Measurements from ENCODE around the gene DGUOK. TPM values are rescaled to one million over a fixed set of nuclear protein-coding genes. Genes with fewer than 3 reads are reported as not detected.

DGUOK gene
- total RNA-seq, 1 donor from 2014 or later = 40.8 TPM

DNA sequence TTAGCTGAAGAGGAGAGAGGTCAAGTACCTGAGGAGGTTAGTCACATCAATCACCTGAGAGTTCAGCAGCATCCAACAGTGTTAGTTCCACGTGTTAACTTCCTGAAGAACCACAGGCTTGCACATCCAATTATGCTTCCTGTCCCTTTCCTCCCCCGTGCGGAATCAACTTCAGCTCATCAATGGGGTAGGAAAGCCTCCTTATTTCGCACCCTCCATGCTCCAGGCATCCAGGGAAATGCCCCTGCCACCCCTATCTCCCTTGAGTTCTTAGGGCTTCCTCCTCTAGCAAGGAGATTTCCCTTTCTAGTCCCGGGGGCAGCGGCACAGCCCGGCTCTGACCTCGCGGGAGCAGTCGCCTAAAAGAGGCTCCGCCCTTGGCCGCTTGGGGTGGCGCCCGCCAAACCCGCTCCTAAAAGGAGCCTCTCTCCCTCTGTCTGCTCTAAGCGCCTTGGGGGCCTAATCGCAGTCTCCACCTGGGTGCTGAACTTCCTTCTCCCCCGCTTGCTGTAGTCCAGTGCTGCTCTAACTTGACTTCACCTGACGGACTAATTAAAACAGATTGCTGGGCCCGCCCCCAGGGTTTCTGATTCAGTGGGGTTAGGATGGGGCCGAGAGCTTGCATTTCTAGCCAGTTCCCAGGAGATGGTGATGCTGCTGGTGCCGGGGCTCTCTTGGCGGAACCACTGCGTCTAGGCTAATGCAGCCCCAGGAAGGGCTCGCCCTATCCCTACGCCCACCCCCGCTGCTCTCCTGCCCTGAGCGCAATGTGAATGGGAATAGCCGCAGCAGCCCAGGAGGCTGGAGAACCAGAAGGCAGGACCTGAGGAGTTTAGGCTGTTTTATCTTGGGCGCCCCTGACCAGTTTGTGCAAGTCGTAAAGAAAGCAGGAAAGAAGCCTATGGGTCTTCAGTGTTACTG is 54.7 kb downstream of the DGUOK start:
- FAIRE-seq (no peak), DNase-seq (ENCODE audit: low read depth) (peak; percentile 79)
- Histone ChIP-seq H3K27me3 (ENCODE audit: control insufficient read depth, insufficient read depth, low read length) (no peaks in the 10 kb centered on the region), H3K4me3 (ENCODE audit: low read depth, low read length) (peak overlapping the region; percentile 36), H3K36me3 (ENCODE audit: control insufficient read depth, insufficient read depth, low read length) (peaks cover 3% of the 10 kb centered on the region)
- TF ChIP-seq, protein P1, sequence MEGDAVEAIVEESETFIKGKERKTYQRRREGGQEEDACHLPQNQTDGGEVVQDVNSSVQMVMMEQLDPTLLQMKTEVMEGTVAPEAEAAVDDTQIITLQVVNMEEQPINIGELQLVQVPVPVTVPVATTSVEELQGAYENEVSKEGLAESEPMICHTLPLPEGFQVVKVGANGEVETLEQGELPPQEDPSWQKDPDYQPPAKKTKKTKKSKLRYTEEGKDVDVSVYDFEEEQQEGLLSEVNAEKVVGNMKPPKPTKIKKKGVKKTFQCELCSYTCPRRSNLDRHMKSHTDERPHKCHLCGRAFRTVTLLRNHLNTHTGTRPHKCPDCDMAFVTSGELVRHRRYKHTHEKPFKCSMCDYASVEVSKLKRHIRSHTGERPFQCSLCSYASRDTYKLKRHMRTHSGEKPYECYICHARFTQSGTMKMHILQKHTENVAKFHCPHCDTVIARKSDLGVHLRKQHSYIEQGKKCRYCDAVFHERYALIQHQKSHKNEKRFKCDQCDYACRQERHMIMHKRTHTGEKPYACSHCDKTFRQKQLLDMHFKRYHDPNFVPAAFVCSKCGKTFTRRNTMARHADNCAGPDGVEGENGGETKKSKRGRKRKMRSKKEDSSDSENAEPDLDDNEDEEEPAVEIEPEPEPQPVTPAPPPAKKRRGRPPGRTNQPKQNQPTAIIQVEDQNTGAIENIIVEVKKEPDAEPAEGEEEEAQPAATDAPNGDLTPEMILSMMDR (IDR thresholded peaks at IDR 0.05; ENCODE audit: insufficient read depth, low read length, severe bottlenecking) = no peak

DNA sequence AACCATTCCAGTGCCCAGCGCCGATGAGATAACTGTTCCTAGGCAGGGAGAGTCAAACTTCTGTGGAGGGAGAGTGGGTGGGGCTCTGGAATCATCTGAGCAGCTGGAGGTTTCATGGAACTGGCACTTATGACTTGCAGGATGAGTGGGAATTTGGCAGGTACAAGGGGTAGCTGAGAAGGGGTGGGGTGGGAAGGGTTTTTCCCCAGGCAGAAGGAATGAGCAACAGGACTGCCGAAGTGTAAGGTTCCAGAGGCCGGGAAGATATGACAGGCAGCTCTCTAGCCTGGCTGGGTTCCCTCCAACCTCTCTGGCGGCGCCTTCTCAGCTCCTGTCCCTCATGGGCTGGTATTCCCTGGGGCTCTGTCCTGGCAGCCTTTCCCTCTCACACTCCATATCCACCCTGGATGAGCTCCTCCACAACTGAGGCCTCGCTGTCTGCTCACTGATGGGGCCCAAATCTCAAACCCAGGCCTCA is 55.5 kb downstream of the DGUOK start:
- FAIRE-seq = no peak

DNA sequence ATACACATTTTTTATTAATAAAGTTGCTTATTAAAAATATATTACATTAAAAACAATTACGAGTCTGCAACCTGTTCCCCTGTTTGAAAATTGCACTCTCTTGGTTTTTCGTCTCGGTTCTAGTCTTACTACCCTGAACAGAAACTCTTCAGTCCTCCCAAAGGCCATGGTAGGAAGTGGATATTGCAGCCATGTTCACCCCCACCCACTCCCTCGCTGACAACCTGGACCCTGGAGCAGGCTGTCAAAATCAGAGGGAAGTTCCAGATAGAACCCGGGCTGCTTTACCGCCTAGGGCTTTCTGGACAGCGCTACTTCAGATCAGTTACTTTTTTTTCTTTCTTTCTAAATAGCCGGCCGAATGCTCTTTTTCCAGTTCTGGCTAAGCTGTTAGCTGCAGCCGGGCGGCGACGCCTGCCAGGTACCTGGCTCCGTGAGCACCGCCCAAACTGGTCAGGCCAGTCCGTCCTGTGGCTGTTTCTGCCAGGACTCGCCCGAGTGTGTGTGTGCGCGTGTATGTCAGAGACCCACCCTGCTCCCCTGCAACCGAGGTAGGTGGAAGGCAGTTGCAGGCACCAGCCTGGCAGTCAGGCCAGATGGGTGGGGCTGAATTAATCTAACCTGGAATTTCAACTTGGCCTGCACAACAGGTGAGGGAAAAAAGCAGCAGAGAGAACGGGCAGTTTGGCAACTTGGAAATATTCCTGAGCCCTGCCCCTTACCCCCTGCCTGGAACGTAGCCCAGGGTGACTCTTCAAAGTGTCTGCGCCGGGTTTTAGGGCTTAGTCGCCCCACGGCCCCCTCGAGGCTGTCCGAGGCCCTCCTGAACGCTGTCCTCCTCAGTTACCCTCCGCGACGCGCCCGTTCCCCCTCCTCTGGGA is 56.9 kb downstream of the DGUOK start:
- FAIRE-seq = peak; percentile 18
- no peaks in the 10 kb centered on the region for H3K27me3 ChIP-seq (ENCODE audit: control insufficient read depth, insufficient read depth, low read length)
- DNase-seq (ENCODE audit: low read depth) = peak; percentile 98
- H3K4me3 ChIP-seq (ENCODE audit: low read depth, low read length) = peak overlapping the region; percentile 72
- TF ChIP-seq, protein P1 (IDR thresholded peaks at IDR 0.05; ENCODE audit: insufficient read depth, low read length, severe bottlenecking) = peak; percentile 0
- H3K36me3 ChIP-seq (ENCODE audit: control insufficient read depth, insufficient read depth, low read length) = peaks cover 3% of the 10 kb centered on the region

More for the DNA sequence above, 55.5 kb downstream of the DGUOK start:
- Histone ChIP-seq H3K4me3 (ENCODE audit: low read depth, low read length) (no peak overlapping the region), H3K27me3 (ENCODE audit: control insufficient read depth, insufficient read depth, low read length) (no peaks in the 10 kb centered on the region), H3K36me3 (ENCODE audit: control insufficient read depth, insufficient read depth, low read length) (peaks cover 3% of the 10 kb centered on the region)
- DNase-seq (ENCODE audit: low read depth) = peak; percentile 94
- TF ChIP-seq, protein P1 (IDR thresholded peaks at IDR 0.05; ENCODE audit: insufficient read depth, low read length, severe bottlenecking) = no peak

DNA sequence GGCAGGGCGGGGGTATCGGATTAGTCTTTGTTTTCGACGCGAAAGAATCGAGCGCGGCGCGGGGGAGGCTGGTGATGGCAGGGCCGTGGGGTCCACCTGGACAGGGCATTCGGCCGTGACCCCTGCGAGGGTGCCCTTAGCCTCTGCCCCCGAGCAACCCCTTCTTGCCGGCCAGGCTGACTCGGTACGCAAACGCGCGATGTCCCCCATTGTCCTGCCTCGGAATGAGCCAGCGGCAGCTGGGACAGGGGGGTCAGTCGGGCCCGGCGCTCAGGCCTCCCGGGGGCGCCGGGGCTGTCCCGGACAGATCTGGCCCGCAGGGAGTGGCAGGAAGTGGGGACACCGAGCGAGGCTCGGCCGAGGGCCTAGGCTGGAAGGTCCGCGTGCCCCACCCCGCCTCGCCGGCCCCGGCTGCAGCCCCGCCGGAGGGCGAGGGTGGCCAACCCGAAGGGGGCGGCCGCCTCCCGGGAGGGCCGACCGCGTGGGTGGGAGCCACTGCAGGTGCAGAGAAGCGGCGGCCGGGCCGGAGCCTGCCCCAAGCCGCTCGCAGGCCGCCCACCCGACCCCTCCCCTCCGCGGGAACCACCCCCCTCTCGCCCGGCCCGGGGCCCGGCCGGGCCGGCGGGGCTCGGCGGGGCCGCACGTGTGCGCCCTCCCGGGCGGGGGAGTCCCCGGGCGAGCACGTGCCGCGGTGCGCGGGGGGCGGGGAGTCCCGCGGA is 57.7 kb downstream of the DGUOK start, which contains the start of gene TET3:
Gene TET3, plus strand, starts transcription at position 708 of the 719 bp plus-strand sequence. CDS start 1,494 bp downstream, outside the sequence.
- TF ChIP-seq, protein P1 (IDR thresholded peaks at IDR 0.05; ENCODE audit: insufficient read depth, low read length, severe bottlenecking) = no peak
- Histone ChIP-seq H3K36me3 (ENCODE audit: control insufficient read depth, insufficient read depth, low read length) (peaks cover 4% of the 10 kb centered on the region), H3K27me3 (ENCODE audit: control insufficient read depth, insufficient read depth, low read length) (no peaks in the 10 kb centered on the region), H3K4me3 (ENCODE audit: low read depth, low read length) (peak within 1 kb of the TSS; percentile 72)
- FAIRE-seq = no peak
- no peak for DNase-seq (ENCODE audit: low read depth)

DNA sequence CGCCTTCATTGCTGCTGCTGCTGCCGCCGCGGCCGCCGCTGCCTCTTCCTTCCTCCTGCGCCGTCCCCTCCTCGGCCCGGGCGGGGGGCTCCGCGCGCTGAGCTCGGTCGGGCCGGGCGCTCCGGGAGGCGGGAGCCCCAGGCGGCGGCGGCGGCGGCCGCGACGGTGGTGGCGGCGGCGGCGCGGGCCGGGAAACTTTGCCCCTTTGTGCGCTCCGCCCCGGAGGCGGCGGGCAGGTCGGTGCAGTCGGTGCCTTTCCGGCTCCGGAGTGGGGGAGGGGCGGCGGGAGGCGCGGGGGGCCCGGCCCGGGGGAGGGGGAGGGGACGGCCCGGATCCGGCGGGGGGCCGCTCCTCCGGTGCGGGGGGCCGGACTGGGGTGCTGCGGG is 58.2 kb downstream of the DGUOK start:
- H3K36me3 ChIP-seq (ENCODE audit: control insufficient read depth, insufficient read depth, low read length) = peaks cover 6% of the 10 kb centered on the region
- no peaks in the 10 kb centered on the region for H3K27me3 ChIP-seq (ENCODE audit: control insufficient read depth, insufficient read depth, low read length)
- DNase-seq (ENCODE audit: low read depth) = no peak
- TF ChIP-seq, protein P1 (IDR thresholded peaks at IDR 0.05; ENCODE audit: insufficient read depth, low read length, severe bottlenecking) = no peak
- FAIRE-seq = no peak
- H3K4me3 ChIP-seq (ENCODE audit: low read depth, low read length) = peak overlapping the region; percentile 72

All from bronchial epithelial cell (primary cell).